ENCODE measurements around the gene ZKSCAN4.

The ZKSCAN4 gene

DNA sequence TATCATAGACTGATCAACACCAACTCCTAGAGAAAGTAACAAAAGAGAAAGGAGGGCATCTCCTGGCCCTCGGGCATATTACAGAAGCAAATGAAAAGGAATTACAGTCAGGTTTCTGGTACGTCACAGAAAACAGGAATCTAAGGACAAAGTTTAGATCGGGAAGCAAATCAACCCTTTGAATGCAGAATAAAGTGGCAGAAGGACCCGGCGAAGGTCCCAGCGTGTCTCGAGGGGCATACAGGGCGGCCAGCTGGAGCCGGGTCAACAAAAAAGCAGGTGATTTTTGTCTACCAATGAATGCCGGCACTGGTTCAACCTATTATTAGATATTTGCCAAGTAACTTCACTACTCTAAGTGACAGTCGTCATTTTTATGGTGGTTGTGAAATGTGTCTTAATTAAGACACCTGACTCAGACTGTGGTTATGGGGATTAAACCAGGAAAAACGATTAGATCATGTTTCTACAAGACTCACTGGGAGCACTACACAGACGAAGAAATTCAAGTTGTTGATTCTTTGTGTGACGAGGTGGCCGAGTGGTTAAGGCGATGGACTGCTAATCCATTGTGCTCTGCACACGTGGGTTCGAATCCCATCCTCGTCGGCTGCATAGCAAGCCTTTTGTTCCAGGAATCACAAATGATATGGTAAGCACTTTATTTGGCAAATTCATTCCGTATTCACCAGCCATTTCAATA lies 39.4 kb downstream of the ZKSCAN4 start:
- Histone ChIP-seq H3K4me1 (peaks cover 0 to 21% (median 7%) of the 10 kb centered on the region in 4 donors), H3K27ac (no peak overlapping the region), H3K27me3 (peaks cover 0 to 75% of the 10 kb centered on the region in 2 donors), H3K36me3 (no peaks in the 10 kb centered on the region), H3K9me3 (no peaks in the 10 kb centered on the region), H3K4me3 (peak overlapping the region; percentile 9 to 42)
- intact Hi-C loops (cut with DNase I; ENCODE audit: low total_unique reads) = loop anchor here (10.0 kb wide), 1 partner anchor 68 kb away; the partner anchor contains the start of gene ZKSCAN8
- TF ChIP-seq, protein P1, sequence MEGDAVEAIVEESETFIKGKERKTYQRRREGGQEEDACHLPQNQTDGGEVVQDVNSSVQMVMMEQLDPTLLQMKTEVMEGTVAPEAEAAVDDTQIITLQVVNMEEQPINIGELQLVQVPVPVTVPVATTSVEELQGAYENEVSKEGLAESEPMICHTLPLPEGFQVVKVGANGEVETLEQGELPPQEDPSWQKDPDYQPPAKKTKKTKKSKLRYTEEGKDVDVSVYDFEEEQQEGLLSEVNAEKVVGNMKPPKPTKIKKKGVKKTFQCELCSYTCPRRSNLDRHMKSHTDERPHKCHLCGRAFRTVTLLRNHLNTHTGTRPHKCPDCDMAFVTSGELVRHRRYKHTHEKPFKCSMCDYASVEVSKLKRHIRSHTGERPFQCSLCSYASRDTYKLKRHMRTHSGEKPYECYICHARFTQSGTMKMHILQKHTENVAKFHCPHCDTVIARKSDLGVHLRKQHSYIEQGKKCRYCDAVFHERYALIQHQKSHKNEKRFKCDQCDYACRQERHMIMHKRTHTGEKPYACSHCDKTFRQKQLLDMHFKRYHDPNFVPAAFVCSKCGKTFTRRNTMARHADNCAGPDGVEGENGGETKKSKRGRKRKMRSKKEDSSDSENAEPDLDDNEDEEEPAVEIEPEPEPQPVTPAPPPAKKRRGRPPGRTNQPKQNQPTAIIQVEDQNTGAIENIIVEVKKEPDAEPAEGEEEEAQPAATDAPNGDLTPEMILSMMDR (IDR thresholded peaks at IDR 0.05) = no peak
- no peak for DNase-seq

DNA sequence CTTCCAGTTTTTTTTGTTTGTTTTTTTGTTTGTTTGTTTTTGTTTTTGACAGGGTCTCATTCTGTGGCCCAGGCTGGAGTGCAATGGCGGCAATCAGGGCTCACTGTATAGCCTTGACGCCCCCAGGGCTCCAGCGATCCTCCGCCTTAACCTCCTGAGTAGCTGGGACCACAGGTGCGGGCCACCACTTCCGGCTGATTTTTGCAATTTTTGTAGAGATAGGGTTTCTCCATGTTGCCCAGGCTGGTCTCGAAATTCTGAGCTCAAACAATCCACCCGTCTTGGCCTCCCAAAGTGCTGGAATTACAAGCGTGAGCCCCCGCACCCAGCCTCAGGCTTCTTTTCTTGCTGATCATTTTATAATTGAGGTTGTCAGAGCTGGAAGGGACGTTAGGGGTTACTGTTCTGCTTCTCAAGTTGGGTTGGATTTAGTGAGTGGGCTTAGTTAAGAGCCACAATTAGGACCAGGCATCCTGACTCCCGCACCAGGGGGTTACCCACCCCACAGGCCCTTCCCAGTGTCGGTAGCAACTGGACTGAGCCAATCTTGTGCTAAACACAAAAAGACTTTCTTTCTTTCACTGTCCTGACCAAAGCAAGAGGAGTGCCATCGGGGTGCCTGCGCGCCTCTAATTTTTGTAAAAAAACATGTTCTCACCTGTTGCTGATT lies 40.1 kb downstream of the ZKSCAN4 start:
- TF ChIP-seq, protein P1 (IDR thresholded peaks at IDR 0.05) = no peak
- Histone ChIP-seq H3K27ac (no peak overlapping the region), H3K9me3 (no peaks in the 10 kb centered on the region), H3K4me1 (peaks cover 0 to 26% (median 10%) of the 10 kb centered on the region in 4 donors), H3K27me3 (peaks cover 0 to 82% of the 10 kb centered on the region in 2 donors), H3K36me3 (no peaks in the 10 kb centered on the region), H3K4me3 (peak overlapping the region in 1 of 2 donors; percentile 42)
- DNase-seq = no peak
- intact Hi-C loops (cut with DNase I; ENCODE audit: low total_unique reads) = loop anchor here (10.0 kb wide), 1 partner anchor 67 kb away; the partner anchor contains the start of gene ZKSCAN8

- Histone ChIP-seq H3K9me3 (no peaks in the 10 kb centered on the region), H3K27ac (no peak overlapping the region), H3K4me1 (peaks cover 0 to 26% (median 10%) of the 10 kb centered on the region in 4 donors), H3K36me3 (no peaks in the 10 kb centered on the region), H3K27me3 (peaks cover 0 to 80% of the 10 kb centered on the region in 2 donors), H3K4me3 (no peak overlapping the region)
- TF ChIP-seq, protein P1 (IDR thresholded peaks at IDR 0.05) = no peak
- intact Hi-C loops (cut with DNase I; ENCODE audit: low total_unique reads) = loop anchor here (10.0 kb wide), 1 partner anchor 65 kb away; the partner anchor contains the start of gene ZKSCAN8
- DNase-seq = no peak
These were observed 42.1 kb downstream of the ZKSCAN4 start for GRCh38 chr6:28209753-28210535.

DNA sequence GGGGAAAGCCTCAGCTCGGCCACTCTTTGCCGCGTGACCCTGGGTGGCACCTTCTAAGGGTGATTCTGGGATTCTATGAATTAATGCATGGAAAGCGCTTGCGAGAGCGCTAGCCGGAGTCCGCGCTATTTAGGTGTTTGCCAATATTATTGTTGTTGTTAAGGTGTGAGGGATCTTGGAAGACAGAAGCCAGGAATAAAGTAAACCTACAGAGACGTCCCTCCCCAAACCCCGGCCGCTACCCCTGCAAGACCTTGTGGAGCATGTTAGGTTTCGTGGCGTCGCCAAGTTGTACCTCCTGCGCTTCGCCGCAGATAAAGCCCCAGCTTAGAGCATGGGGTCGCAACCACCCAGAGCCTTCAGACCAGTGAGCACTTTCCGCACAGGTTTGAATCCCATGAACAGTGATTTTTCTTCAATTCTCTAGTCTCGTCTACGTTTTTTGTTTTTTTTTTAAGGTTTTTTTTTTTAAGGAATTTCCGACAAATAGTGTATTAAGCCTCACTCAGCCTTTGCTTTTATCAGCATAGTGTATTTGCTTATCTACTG lies 43.9 kb downstream of the ZKSCAN4 start:
- Histone ChIP-seq H3K4me1 (peaks cover 0 to 25% (median 10%) of the 10 kb centered on the region in 4 donors), H3K9me3 (peaks cover 0 to 9% (median 9%) of the 10 kb centered on the region in 3 donors), H3K4me3 (peak overlapping the region; percentile 7 to 27), H3K27me3 (peaks cover 0 to 72% of the 10 kb centered on the region in 2 donors), H3K36me3 (no peaks in the 10 kb centered on the region), H3K27ac (no peak overlapping the region)
- intact Hi-C loops (cut with DNase I; ENCODE audit: low total_unique reads) = no loop called here
- DNase-seq = no peak
- TF ChIP-seq, protein P1 (IDR thresholded peaks at IDR 0.05) = no peak

DNA sequence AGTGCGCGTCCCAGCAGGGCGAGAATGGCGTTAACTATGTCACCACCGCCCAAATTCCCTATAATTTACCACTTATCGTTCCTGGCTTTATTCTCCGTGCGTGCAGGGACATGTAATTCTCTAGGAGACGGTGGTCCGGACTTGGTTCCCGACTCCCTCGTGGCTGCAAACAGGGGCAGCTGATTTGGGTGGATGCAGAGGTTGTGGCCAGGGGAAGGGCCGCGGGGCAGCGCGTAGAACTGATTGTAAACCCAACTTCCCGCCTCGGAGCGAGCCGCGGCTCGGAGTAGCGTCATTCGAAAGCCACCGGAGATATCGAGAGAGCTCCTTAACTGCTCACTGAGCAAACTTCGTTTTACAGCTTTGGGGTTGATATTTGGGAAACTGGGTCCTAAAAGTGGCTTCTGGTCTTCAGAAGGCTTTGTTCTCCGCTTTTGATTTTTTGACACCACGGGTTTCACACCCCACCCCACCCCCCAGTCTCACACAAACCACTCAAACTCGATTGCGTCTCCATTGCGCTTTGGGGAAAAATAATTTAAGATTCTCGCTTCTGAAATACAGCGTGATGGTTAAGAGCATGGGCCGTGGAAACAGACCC lies 44.5 kb downstream of the ZKSCAN4 start:
- DNase-seq = no peak
- Histone ChIP-seq H3K9me3 (peaks cover 0 to 11% (median 11%) of the 10 kb centered on the region in 3 donors), H3K4me3 (peak overlapping the region; percentile 7 to 27), H3K27me3 (peaks cover 0 to 68% of the 10 kb centered on the region in 2 donors), H3K4me1 (peaks cover 0 to 20% (median 9%) of the 10 kb centered on the region in 4 donors), H3K27ac (no peak overlapping the region), H3K36me3 (no peaks in the 10 kb centered on the region)
- TF ChIP-seq, protein P1 (IDR thresholded peaks at IDR 0.05) = no peak
- intact Hi-C loops (cut with DNase I; ENCODE audit: low total_unique reads) = no loop called here

All from tibial artery (tissue), 4 donors.